Measurements from ENCODE around the gene PJVK.

DNA sequence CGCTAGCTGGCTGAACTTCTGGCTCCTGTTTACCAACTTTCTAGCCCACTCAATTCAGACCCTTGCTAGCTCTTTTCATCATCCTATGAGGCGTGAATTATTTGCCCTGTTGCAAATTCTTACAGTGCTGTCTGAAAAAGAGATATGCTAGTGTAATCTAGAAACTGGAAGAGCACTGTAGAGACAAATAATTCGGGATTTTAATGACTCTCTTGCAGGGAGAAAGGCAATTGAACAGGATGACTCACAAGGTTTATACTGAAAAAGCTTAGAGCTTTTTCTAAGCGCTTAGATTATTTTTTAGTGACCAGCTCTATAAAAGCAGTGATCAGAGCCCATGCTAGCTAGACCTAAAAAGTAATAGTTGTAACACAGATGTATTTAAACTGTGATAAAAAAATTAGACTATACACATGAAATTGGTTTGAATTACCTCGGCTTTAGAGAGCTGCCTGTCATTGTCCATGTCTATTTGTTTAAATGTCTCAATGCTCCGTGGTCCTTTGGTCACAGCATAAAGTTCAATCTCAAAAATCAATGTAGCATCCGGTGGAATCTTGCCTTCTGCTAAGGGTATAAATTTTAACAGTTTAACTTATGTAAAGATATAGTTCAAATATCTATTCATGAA lies 18.2 kb downstream of the PJVK start:
- TF ChIP-seq EP300 (IDR thresholded peaks at IDR 0.05), result no peak
- TF ChIP-seq, protein P1, sequence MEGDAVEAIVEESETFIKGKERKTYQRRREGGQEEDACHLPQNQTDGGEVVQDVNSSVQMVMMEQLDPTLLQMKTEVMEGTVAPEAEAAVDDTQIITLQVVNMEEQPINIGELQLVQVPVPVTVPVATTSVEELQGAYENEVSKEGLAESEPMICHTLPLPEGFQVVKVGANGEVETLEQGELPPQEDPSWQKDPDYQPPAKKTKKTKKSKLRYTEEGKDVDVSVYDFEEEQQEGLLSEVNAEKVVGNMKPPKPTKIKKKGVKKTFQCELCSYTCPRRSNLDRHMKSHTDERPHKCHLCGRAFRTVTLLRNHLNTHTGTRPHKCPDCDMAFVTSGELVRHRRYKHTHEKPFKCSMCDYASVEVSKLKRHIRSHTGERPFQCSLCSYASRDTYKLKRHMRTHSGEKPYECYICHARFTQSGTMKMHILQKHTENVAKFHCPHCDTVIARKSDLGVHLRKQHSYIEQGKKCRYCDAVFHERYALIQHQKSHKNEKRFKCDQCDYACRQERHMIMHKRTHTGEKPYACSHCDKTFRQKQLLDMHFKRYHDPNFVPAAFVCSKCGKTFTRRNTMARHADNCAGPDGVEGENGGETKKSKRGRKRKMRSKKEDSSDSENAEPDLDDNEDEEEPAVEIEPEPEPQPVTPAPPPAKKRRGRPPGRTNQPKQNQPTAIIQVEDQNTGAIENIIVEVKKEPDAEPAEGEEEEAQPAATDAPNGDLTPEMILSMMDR (IDR thresholded peaks at IDR 0.05), result no peak
- no peak for TF ChIP-seq POLR2AphosphoS5 (IDR thresholded peaks at IDR 0.05)
